Neural cell (in vitro differentiated cells): ENCODE measurements around the gene CDH8. TPM values are rescaled to one million over a fixed set of nuclear protein-coding genes. Genes with fewer than 3 reads are reported as not detected.

Experiments used
- H2AFZ ChIP-seq: fragments of 200-600, 300-800 bp; sonication (generic), shearing (Covaris generic); 2 replicates; pipeline ENCODE4 v1.6.0; 2014; ENCODE audit warnings: low read depth, mild to moderate bottlenecking, antibody characterized with exemption, low read length, moderate library complexity
- H3F3A ChIP-seq: fragments of 200-600 bp; shearing (Covaris generic); 2 replicates; pipeline ENCODE4 v1.6.1; 2016; ENCODE audit warnings: mild to moderate bottlenecking, moderate library complexity, mixed read lengths, antibody characterized with exemption, low read length; ENCODE audit not compliant: insufficient read depth, poor library complexity, severe bottlenecking
- H3K27ac ChIP-seq: fragments of 200-600, 300-800 bp; sonication (generic), shearing (Covaris generic); 2 replicates; pipeline ENCODE4 v1.5.1; 2014; ENCODE audit warnings: mild to moderate bottlenecking, low read length, moderate library complexity
- H3K27me3 ChIP-seq: fragments of 300-800, 200-600 bp; sonication (generic), shearing (Covaris generic); 2 replicates; pipeline ENCODE4 v1.6.0; 2014; ENCODE audit warnings: mild to moderate bottlenecking, low read depth, low read length, moderate library complexity; ENCODE audit not compliant: insufficient read depth
- H3K36me3 ChIP-seq: fragments of 300-800, 200-600 bp; sonication (generic), shearing (Covaris generic); 2 replicates; pipeline ENCODE4 v1.5.1; 2014; ENCODE audit warnings: mild to moderate bottlenecking, antibody characterized with exemption, low read length, moderate library complexity; ENCODE audit not compliant: insufficient read depth
- H3K4me2 ChIP-seq: fragments of 300-800, 200-600 bp; sonication (generic), shearing (Covaris generic); 2 replicates; pipeline ENCODE4 v1.6.0; 2014; ENCODE audit warnings: mild to moderate bottlenecking, low read length
- H3K4me3 ChIP-seq: fragments of 300-800, 200-600 bp; sonication (generic), shearing (Covaris generic); 2 replicates; pipeline ENCODE4 v1.5.1; 2014; ENCODE audit warnings: mild to moderate bottlenecking, low read length, moderate library complexity
- H3K79me2 ChIP-seq: fragments of 200-600 bp; shearing (Covaris generic); replicated peaks from 2 replicates; pipeline ENCODE4 v1.6.0; 2014; ENCODE audit warnings: mild to moderate bottlenecking, low read length, moderate library complexity; ENCODE audit not compliant: insufficient read depth
- H3K9ac ChIP-seq: fragments of 300-800, 200-600 bp; sonication (generic), shearing (Covaris generic); 2 replicates; pipeline ENCODE4 v1.6.1; 2016; ENCODE audit warnings: mild to moderate bottlenecking, low read length, mixed read lengths
- H3K9me2 ChIP-seq: fragments of 200-600 bp; shearing (Covaris generic); 2 replicates; pipeline ENCODE4 v1.6.1; 2016; ENCODE audit warnings: mild to moderate bottlenecking, low read length, mixed read lengths; ENCODE audit not compliant: insufficient read depth
- H3K9me3 ChIP-seq: fragments of 200-600, 300-800 bp; sonication (generic), shearing (Covaris generic); 2 replicates; pipeline ENCODE4 v1.6.1; 2016; ENCODE audit warnings: mild to moderate bottlenecking, mixed run types, low read length, moderate library complexity, mixed read lengths
- H4K20me1 ChIP-seq: fragments of 200-600 bp; shearing (Covaris generic); 2 replicates; pipeline ENCODE4 v1.6.1; 2016; ENCODE audit warnings: mild to moderate bottlenecking, mixed run types; ENCODE audit not compliant: insufficient read depth
- CTCF ChIP-seq: fragments of 450-650 bp; IDR thresholded peaks from 2 replicates; pipeline ENCODE4 v1.5.1; 2014; ENCODE audit warnings: antibody characterized with exemption, mild to moderate bottlenecking, moderate library complexity; ENCODE audit not compliant: poor library complexity, severe bottlenecking
- EP300 ChIP-seq: fragments of 450-650 bp; conservative IDR thresholded peaks from 2 replicates; pipeline ENCODE4 v1.6.1; 2014; ENCODE audit warnings: antibody characterized with exemption, mild to moderate bottlenecking, moderate library complexity; ENCODE audit not compliant: poor library complexity, severe bottlenecking
- EZH2 ChIP-seq: fragments of 200-600, 300-800 bp; shearing (Covaris generic), sonication (generic); IDR thresholded peaks from 2 replicates; pipeline ENCODE4 v1.6.1; 2014; ENCODE audit warnings: antibody characterized with exemption, low read length, borderline replicate concordance, mild to moderate bottlenecking; ENCODE audit not compliant: insufficient read depth, poor library complexity, severe bottlenecking
- MXI1 ChIP-seq: fragments of 450-650 bp; conservative IDR thresholded peaks from 2 replicates; pipeline ENCODE4 v1.6.1; 2014; ENCODE audit warnings: antibody characterized with exemption, mild to moderate bottlenecking; ENCODE audit not compliant: poor library complexity, severe bottlenecking
- POLR2AphosphoS5 ChIP-seq: IDR thresholded peaks from 2 replicates; pipeline ENCODE4 v1.6.1; 2012
- RAD21 ChIP-seq: fragments of 450-650 bp; conservative IDR thresholded peaks from 2 replicates; pipeline ENCODE4 v1.6.1; 2014; ENCODE audit warnings: antibody characterized with exemption, mild to moderate bottlenecking, moderate library complexity
- REST ChIP-seq: IDR thresholded peaks from 2 replicates; pipeline ENCODE4 v1.6.1; 2012; ENCODE audit warnings: borderline replicate concordance
- SMC3 ChIP-seq: fragments of 450-650 bp; conservative IDR thresholded peaks from 2 replicates; pipeline ENCODE4 v1.6.1; 2014; ENCODE audit warnings: antibody characterized with exemption, mild to moderate bottlenecking, moderate library complexity; ENCODE audit not compliant: poor library complexity
- polyA plus RNA-seq: library from polyadenylated mRNA; depleted of rRNA; stranded (reverse); fragments of >200 nt; gene quantifications from 2 replicates; pipeline ENCODE4 v1.2.3, GENCODE V29; 2014

The CDH8 gene
- polyA plus RNA-seq, 1 donor from 2014 or later = 5.0 TPM

GRCh38 chr16:61671161-61671560 lies 365.1 kb downstream of the CDH8 start:
- H2AFZ ChIP-seq = no peak overlapping the region
- no peaks in the 10 kb centered on the region for H3K79me2 ChIP-seq
- H3F3A ChIP-seq = no peaks in the 10 kb centered on the region
- no peaks in the 10 kb centered on the region for H3K9me2 ChIP-seq
- no peak overlapping the region for H3K4me2 ChIP-seq
- no peak overlapping the region for H3K4me3 ChIP-seq
- no peaks in the 10 kb centered on the region for H4K20me1 ChIP-seq
- H3K36me3 ChIP-seq = no peaks in the 10 kb centered on the region
- no peak overlapping the region for H3K27ac ChIP-seq
- H3K9ac ChIP-seq = no peak overlapping the region
- H3K9me3 ChIP-seq = no peaks in the 10 kb centered on the region
- TF ChIP-seq REST (peak; percentile 60), CTCF (no peak)
- H3K27me3 ChIP-seq = no peaks in the 10 kb centered on the region

GRCh38 chr16:61665512-61665911 lies 370.7 kb downstream of the CDH8 start:
- H3K27me3 ChIP-seq = no peaks in the 10 kb centered on the region

More at GRCh38 chr16:61665512-61665911, 370.7 kb downstream of the CDH8 start:
- no peak for TF ChIP-seq RAD21
- no peak for TF ChIP-seq EP300
- TF ChIP-seq SMC3 = no peak
- TF ChIP-seq MXI1 = no peak
- no peak for TF ChIP-seq POLR2AphosphoS5
- TF ChIP-seq EZH2 = no peak
- no peak for TF ChIP-seq REST
- no peak overlapping the region for H3K4me3 ChIP-seq
- no peaks in the 10 kb centered on the region for H3K36me3 ChIP-seq
- H3K9me3 ChIP-seq = no peaks in the 10 kb centered on the region
- no peak overlapping the region for H3K27ac ChIP-seq
- H2AFZ ChIP-seq = no peak overlapping the region
- H3K9ac ChIP-seq = no peak overlapping the region
- H3K4me2 ChIP-seq = no peak overlapping the region
- H3K9me2 ChIP-seq = no peaks in the 10 kb centered on the region
- H3F3A ChIP-seq = no peaks in the 10 kb centered on the region
- H4K20me1 ChIP-seq = no peaks in the 10 kb centered on the region
- H3K79me2 ChIP-seq = no peaks in the 10 kb centered on the region
